Measurements from ENCODE around the gene BEAN1. TPM values are rescaled to one million over a fixed set of nuclear protein-coding genes. Genes with fewer than 3 reads are reported as not detected.

The BEAN1 gene
- total RNA-seq, 1 experiment from 2014 or later = 1.9 TPM

DNA sequence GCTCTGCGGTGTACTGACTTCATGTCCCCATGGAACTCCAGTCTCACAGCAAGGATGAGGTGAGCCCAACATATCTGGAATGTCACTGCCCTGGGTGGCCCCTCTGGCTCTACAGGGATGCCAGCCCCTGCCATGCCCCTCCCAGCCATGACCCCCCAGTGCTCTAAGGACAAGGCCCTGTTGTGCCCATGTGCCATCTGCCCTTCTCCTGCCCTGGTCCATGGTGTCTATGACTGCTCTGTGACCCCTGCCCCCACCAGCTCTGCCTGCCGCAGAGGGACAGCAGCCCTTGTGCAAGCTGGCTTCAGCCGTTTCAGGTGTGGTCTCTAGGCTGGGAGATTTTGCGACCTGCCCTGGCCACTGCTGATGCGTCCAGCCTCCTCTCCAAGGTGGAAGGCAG is 82.5 kb downstream of the BEAN1 start:
- Histone ChIP-seq H3K27ac (ENCODE audit: low read length) (no peak overlapping the region), H3K4me2 (ENCODE audit: low read length) (no peak overlapping the region), H3K27me3 (ENCODE audit: low read length) (no peaks in the 10 kb centered on the region), H4K20me1 (ENCODE audit: low read length) (no peaks in the 10 kb centered on the region), H3F3A (ENCODE audit: low read length, unreplicated experiment) (peaks cover 6% of the 10 kb centered on the region), H3K36me3 (ENCODE audit: low read depth, low read length) (no peaks in the 10 kb centered on the region), H2AFZ (ENCODE audit: low read length) (no peak overlapping the region), H3K79me2 (ENCODE audit: low read length) (no peaks in the 10 kb centered on the region), H3K9me3 (ENCODE audit: low read length) (no peaks in the 10 kb centered on the region), H3K4me3 (ENCODE audit: low read length) (no peak overlapping the region), H3K4me1 (ENCODE audit: insufficient read depth, low read length) (peaks cover 72% of the 10 kb centered on the region), H3K9me2 (replicated peaks; ENCODE audit: low read length) (no peaks in the 10 kb centered on the region), H3K9ac (ENCODE audit: low read length) (no peak overlapping the region)
- CTCF ChIA-PET = interaction anchor here (0.7 kb wide), 1 partner anchor 47 kb away, joined by 3 read pairs; no protein-coding TSS in a partner anchor
- no peak for DNase-seq
- TF ChIP-seq EZH2 (IDR thresholded peaks at IDR 0.05; ENCODE audit: low read length, unreplicated experiment) (no peak), EZH2phosphoT487 (IDR thresholded peaks at IDR 0.05; ENCODE audit: borderline replicate concordance, low read length) (no peak)
- TF ChIP-seq, protein P1, sequence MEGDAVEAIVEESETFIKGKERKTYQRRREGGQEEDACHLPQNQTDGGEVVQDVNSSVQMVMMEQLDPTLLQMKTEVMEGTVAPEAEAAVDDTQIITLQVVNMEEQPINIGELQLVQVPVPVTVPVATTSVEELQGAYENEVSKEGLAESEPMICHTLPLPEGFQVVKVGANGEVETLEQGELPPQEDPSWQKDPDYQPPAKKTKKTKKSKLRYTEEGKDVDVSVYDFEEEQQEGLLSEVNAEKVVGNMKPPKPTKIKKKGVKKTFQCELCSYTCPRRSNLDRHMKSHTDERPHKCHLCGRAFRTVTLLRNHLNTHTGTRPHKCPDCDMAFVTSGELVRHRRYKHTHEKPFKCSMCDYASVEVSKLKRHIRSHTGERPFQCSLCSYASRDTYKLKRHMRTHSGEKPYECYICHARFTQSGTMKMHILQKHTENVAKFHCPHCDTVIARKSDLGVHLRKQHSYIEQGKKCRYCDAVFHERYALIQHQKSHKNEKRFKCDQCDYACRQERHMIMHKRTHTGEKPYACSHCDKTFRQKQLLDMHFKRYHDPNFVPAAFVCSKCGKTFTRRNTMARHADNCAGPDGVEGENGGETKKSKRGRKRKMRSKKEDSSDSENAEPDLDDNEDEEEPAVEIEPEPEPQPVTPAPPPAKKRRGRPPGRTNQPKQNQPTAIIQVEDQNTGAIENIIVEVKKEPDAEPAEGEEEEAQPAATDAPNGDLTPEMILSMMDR (conservative IDR thresholded peaks at IDR 0.05; ENCODE audit: low read depth, low read length) = no peak
- intact Hi-C loops (cut with micrococcal nuclease) = loop anchor here (5.0 kb wide), 1 partner anchor 43 kb away; the partner anchor contains the start of genes CKLF and TK2
- POLR2A ChIA-PET (ENCODE audit: unreplicated experiment) = no interaction called here
- no TSS peak for BruUV-seq (replicated peaks)
- no peak for ATAC-seq

DNA sequence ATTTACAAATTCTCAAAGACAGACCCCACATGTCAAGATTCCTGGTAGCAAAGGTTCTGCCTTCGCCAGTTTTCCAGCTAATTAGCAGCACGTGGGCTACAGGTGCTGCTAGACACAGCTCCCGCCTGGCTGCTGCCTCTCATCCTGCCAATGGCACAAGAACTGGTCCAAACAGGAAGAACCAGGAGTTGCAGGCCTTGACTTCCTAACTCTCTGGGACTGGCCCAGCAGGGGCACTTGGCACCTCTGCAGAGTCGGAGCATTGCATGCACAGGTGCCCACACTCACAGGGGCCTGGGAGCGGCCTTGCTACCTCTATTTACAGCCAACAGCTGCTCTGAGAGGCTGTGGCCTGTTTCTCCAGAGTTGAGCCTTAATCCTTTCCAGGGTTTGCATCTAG is 83.2 kb downstream of the BEAN1 start:
- ChIA-PET CTCF (no interaction called here), POLR2A (ENCODE audit: unreplicated experiment) (no interaction called here)
- BruUV-seq (replicated peaks) = no TSS peak
- Histone ChIP-seq H3K9me3 (ENCODE audit: low read length) (no peaks in the 10 kb centered on the region), H3K4me2 (ENCODE audit: low read length) (no peak overlapping the region), H3K27ac (ENCODE audit: low read length) (peak overlapping the region; percentile 82), H4K20me1 (ENCODE audit: low read length) (no peaks in the 10 kb centered on the region), H2AFZ (ENCODE audit: low read length) (no peak overlapping the region), H3K9ac (ENCODE audit: low read length) (no peak overlapping the region), H3K4me1 (ENCODE audit: insufficient read depth, low read length) (peaks cover 72% of the 10 kb centered on the region), H3K9me2 (replicated peaks; ENCODE audit: low read length) (no peaks in the 10 kb centered on the region), H3F3A (ENCODE audit: low read length, unreplicated experiment) (peaks cover 6% of the 10 kb centered on the region), H3K27me3 (ENCODE audit: low read length) (no peaks in the 10 kb centered on the region), H3K36me3 (ENCODE audit: low read depth, low read length) (no peaks in the 10 kb centered on the region), H3K4me3 (ENCODE audit: low read length) (no peak overlapping the region), H3K79me2 (ENCODE audit: low read length) (no peaks in the 10 kb centered on the region)
- intact Hi-C loops (cut with micrococcal nuclease) = no loop called here
- no peak for TF ChIP-seq EZH2 (IDR thresholded peaks at IDR 0.05; ENCODE audit: low read length, unreplicated experiment)
- no peak for TF ChIP-seq EZH2phosphoT487 (IDR thresholded peaks at IDR 0.05; ENCODE audit: borderline replicate concordance, low read length)
- TF ChIP-seq, protein P1 (conservative IDR thresholded peaks at IDR 0.05; ENCODE audit: low read depth, low read length) = no peak
- ATAC-seq = no peak
- DNase-seq = no peak

DNA sequence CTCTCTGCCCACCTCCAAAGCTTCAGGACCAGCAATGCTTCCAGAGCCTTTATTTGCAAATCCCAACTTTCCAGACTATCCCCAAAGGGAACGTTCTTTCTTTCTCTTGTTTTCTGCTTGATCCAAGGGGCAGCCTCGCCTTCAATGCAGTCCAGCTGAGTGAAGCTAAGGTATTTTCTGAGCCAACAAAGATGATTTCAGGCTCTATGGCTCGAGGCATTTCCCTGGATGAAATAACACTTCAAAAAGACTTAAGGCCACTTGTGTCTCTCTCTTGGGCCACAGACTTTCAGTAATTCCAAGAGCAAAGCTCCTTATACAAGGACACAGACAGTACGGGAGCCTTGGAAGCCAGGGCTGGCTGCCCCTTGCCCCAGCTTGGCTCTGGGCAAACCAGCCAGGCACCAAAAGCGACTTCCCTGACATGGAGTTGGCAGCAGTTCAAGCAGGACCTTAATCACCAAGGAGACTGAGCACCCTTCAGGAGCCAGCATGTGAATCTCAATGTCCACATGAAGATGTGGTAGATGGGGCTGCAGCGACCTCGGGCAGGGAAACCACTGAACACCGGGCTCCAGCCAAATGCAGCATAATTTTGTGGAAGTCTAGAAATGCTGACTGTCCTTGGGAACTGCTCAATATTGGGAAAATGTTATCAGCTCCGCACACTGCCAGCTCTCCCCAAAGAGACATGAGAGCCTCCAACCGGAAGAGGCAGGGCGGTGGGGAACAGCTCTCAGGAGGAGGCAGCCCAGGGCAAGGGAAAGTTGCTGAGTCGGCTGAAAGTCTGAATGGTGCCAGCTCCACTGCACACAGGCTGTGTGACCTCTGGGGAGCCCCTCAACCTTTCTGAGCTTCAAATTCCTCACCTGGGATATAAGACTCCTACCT is 83.9 kb downstream of the BEAN1 start:
- ChIA-PET POLR2A (ENCODE audit: unreplicated experiment) (no interaction called here), CTCF (interaction anchor here (0.9 to 1.4 kb wide), 3 partner anchors 11 to 104 kb away, joined by 3 to 5 read pairs (median 3); no protein-coding TSS in a partner anchor)
- Histone ChIP-seq H3K4me3 (ENCODE audit: low read length) (no peak overlapping the region), H3K27ac (ENCODE audit: low read length) (peak overlapping the region; percentile 82), H2AFZ (ENCODE audit: low read length) (no peak overlapping the region), H3F3A (ENCODE audit: low read length, unreplicated experiment) (peaks cover 6% of the 10 kb centered on the region), H3K79me2 (ENCODE audit: low read length) (no peaks in the 10 kb centered on the region), H3K4me1 (ENCODE audit: insufficient read depth, low read length) (peaks cover 72% of the 10 kb centered on the region), H3K9me2 (replicated peaks; ENCODE audit: low read length) (no peaks in the 10 kb centered on the region), H3K36me3 (ENCODE audit: low read depth, low read length) (no peaks in the 10 kb centered on the region), H4K20me1 (ENCODE audit: low read length) (no peaks in the 10 kb centered on the region), H3K9me3 (ENCODE audit: low read length) (no peaks in the 10 kb centered on the region), H3K9ac (ENCODE audit: low read length) (peak overlapping the region; percentile 22; the same call in 1 of the 2 replicates), H3K4me2 (ENCODE audit: low read length) (peak overlapping the region; percentile 85), H3K27me3 (ENCODE audit: low read length) (no peaks in the 10 kb centered on the region)
- BruUV-seq (replicated peaks) = TSS peak; percentile 22
- no peak for ATAC-seq
- TF ChIP-seq EZH2 (IDR thresholded peaks at IDR 0.05; ENCODE audit: low read length, unreplicated experiment) = no peak
- TF ChIP-seq EZH2phosphoT487 (IDR thresholded peaks at IDR 0.05; ENCODE audit: borderline replicate concordance, low read length) = no peak
- TF ChIP-seq, protein P1 (conservative IDR thresholded peaks at IDR 0.05; ENCODE audit: low read depth, low read length) = no peak
- intact Hi-C loops (cut with micrococcal nuclease) = no loop called here
- DNase-seq = peak; percentile 46

Measured in PC-3 (cell line).